Upper lobe of left lung (tissue), 4 donors: Measurements from ENCODE around the gene PPP1R1B.

Source experiments
- EP300 ChIP-seq, 4 donors: sonication (generic); formaldehyde crosslinking; IDR thresholded peaks; one replicate each; pipeline ENCODE4 v1.5.1; 2017; ENCODE audit warnings: antibody characterized with exemption in 4 of 4, control low read depth in 2 of 4
- POLR2A ChIP-seq, 4 donors: fragments of 450-650 bp; IDR thresholded peaks; one replicate each; pipeline ENCODE4 v1.5.1; 2016 to 2017; ENCODE audit warnings: antibody characterized with exemption in 4 of 4, mild to moderate bottlenecking in 2 of 4
- POLR2AphosphoS5 ChIP-seq, 2 donors: sonication (generic); formaldehyde crosslinking; IDR thresholded peaks; one replicate each; pipeline ENCODE4 v1.5.1; 2017; ENCODE audit warnings: antibody characterized with exemption in 2 of 2
- TF ChIP-seq, protein P1 (sequence below), 6 experiments: fragments of 450-650 bp in 4 of 6; fragments of 200-600 bp in 2 of 6; sonication (generic) in 2 of 6; IDR thresholded peaks; one replicate each; pipeline ENCODE4 v1.5.1; 2016 to 2019; ENCODE audit warnings: antibody characterized with exemption in 6 of 6

- TF ChIP-seq EP300 (IDR thresholded peaks at IDR 0.05) (no peak), POLR2A (IDR thresholded peaks at IDR 0.05) (no peak), POLR2AphosphoS5 (IDR thresholded peaks at IDR 0.05) (no peak)
- TF ChIP-seq, protein P1, sequence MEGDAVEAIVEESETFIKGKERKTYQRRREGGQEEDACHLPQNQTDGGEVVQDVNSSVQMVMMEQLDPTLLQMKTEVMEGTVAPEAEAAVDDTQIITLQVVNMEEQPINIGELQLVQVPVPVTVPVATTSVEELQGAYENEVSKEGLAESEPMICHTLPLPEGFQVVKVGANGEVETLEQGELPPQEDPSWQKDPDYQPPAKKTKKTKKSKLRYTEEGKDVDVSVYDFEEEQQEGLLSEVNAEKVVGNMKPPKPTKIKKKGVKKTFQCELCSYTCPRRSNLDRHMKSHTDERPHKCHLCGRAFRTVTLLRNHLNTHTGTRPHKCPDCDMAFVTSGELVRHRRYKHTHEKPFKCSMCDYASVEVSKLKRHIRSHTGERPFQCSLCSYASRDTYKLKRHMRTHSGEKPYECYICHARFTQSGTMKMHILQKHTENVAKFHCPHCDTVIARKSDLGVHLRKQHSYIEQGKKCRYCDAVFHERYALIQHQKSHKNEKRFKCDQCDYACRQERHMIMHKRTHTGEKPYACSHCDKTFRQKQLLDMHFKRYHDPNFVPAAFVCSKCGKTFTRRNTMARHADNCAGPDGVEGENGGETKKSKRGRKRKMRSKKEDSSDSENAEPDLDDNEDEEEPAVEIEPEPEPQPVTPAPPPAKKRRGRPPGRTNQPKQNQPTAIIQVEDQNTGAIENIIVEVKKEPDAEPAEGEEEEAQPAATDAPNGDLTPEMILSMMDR (IDR thresholded peaks at IDR 0.05) = no peak
Observed at GRCh38 chr17:39653316-39653661, 26.5 kb downstream of the PPP1R1B start.
